ENCODE data around the gene PCGF1. TPM values are rescaled to one million over a fixed set of nuclear protein-coding genes. Genes with fewer than 3 reads are reported as not detected.

The PCGF1 gene
- total and polyA plus RNA-seq, 4 donors, result 3.3 to 12.5 (median 10.9) TPM

- Histone ChIP-seq H3K27ac (ENCODE audit: low read depth in 1 of 2, low read length in 2 of 2) (no peak overlapping the region), H3K4me3 (ENCODE audit: low read depth in 1 of 3, low read length in 3 of 3) (no peak overlapping the region), H3K9ac (ENCODE audit: low read depth in 1 of 2, low read length in 2 of 2) (no peak overlapping the region), H3K27me3 (ENCODE audit: control insufficient read depth in 4 of 4, insufficient read depth in 4 of 4, low read length in 3 of 4) (no peaks in the 10 kb centered on the region), H3K9me3 (ENCODE audit: control insufficient read depth in 4 of 4, low read length in 3 of 4) (no peaks in the 10 kb centered on the region), H3K4me1 (ENCODE audit: control insufficient read depth in 4 of 4, insufficient read depth in 4 of 4, low read length in 3 of 4) (peaks cover 8 to 26% (median 19%) of the 10 kb centered on the region in 4 donors), H3K36me3 (ENCODE audit: control insufficient read depth in 4 of 4, insufficient read depth in 3 of 4, low read depth in 1 of 4, low read length in 3 of 4) (peaks cover 5 to 15% (median 7%) of the 10 kb centered on the region in 4 donors)
- TF ChIP-seq, protein P1, sequence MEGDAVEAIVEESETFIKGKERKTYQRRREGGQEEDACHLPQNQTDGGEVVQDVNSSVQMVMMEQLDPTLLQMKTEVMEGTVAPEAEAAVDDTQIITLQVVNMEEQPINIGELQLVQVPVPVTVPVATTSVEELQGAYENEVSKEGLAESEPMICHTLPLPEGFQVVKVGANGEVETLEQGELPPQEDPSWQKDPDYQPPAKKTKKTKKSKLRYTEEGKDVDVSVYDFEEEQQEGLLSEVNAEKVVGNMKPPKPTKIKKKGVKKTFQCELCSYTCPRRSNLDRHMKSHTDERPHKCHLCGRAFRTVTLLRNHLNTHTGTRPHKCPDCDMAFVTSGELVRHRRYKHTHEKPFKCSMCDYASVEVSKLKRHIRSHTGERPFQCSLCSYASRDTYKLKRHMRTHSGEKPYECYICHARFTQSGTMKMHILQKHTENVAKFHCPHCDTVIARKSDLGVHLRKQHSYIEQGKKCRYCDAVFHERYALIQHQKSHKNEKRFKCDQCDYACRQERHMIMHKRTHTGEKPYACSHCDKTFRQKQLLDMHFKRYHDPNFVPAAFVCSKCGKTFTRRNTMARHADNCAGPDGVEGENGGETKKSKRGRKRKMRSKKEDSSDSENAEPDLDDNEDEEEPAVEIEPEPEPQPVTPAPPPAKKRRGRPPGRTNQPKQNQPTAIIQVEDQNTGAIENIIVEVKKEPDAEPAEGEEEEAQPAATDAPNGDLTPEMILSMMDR (IDR thresholded peaks at IDR 0.05; ENCODE audit: low read depth, low read length, missing input control), result no peak
- TF ChIP-seq GABPA (IDR thresholded peaks at IDR 0.05 in 1 of 2, conservative IDR thresholded peaks at IDR 0.05 in 1 of 2), result no peak
- DNase-seq (ENCODE audit: low spot score), result no peak
- 89% methylated on average over 7 of the region's 7 CpGs for WGBS
Measured at GRCh38 chr2:74531666-74532065, 24.2 kb upstream of the PCGF1 start.

DNA sequence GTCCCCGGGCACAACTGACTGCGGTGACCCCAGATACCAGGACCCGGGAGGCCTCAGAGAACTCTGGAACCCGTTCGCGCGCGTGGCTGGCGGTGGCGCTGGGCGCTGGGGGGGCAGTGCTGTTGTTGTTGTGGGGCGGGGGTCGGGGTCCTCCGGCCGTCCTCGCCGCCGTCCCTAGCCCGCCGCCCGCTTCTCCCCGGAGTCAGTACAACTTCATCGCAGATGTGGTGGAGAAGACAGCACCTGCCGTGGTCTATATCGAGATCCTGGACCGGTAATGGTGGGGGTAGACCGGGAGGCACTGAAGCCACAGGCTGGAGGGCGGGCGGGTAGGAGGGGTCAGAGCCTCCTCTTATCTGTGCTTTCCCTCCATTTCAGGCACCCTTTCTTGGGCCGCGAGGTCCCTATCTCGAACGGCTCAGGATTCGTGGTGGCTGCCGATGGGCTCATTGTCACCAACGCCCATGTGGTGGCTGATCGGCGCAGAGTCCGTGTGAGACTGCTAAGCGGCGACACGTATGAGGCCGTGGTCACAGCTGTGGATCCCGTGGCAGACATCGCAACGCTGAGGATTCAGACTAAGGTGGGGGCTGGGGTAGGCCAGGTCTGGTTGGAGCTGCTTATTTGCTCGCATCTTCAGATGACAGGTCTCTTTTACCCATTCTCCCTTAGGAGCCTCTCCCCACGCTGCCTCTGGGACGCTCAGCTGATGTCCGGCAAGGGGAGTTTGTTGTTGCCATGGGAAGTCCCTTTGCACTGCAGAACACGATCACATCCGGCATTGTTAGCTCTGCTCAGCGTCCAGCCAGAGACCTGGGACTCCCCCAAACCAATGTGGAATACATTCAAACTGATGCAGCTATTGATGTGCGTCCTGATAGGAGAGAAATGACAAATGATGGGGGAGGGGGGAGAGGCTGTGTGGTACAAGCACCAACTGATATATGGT, 23.0 kb upstream of the PCGF1 start:
- TF ChIP-seq, protein P2, sequence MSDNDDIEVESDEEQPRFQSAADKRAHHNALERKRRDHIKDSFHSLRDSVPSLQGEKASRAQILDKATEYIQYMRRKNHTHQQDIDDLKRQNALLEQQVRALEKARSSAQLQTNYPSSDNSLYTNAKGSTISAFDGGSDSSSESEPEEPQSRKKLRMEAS (IDR thresholded peaks at IDR 0.05), result no peak
- TF ChIP-seq YY1 (IDR thresholded peaks at IDR 0.05) (no peak), EGR1 (IDR thresholded peaks at IDR 0.05; ENCODE audit: low read depth in 2 of 2) (no peak), GABPA (IDR thresholded peaks at IDR 0.05 in 1 of 2, conservative IDR thresholded peaks at IDR 0.05 in 1 of 2) (no peak), TAF1 (conservative IDR thresholded peaks at IDR 0.05) (no peak), SP1 (IDR thresholded peaks at IDR 0.05) (no peak)
- TF ChIP-seq, protein P1 (IDR thresholded peaks at IDR 0.05; ENCODE audit: low read depth, low read length, missing input control), result no peak
- peak overlapping the region; percentile 62 to 74 (median 67) for H3K4me3 ChIP-seq (ENCODE audit: low read depth in 1 of 3, low read length in 3 of 3)
- DNase-seq (ENCODE audit: low spot score), result peak; percentile 84
- H3K27me3 ChIP-seq (ENCODE audit: control insufficient read depth in 4 of 4, insufficient read depth in 4 of 4, low read length in 3 of 4), result no peaks in the 10 kb centered on the region
- peak overlapping the region; percentile 15 to 48 for H3K9ac ChIP-seq (ENCODE audit: low read depth in 1 of 2, low read length in 2 of 2)
- peaks cover 9 to 26% (median 17%) of the 10 kb centered on the region in 4 donors for H3K36me3 ChIP-seq (ENCODE audit: control insufficient read depth in 4 of 4, insufficient read depth in 3 of 4, low read depth in 1 of 4, low read length in 3 of 4)
- H3K4me1 ChIP-seq (ENCODE audit: control insufficient read depth in 4 of 4, insufficient read depth in 4 of 4, low read length in 3 of 4), result peaks cover 8 to 26% (median 19%) of the 10 kb centered on the region in 4 donors
- WGBS, result 8% methylated on average over 54 of the region's 54 CpGs
- H3K27ac ChIP-seq (ENCODE audit: low read depth in 1 of 2, low read length in 2 of 2), result peak overlapping the region; percentile 65 to 85
- no peaks in the 10 kb centered on the region for H3K9me3 ChIP-seq (ENCODE audit: control insufficient read depth in 4 of 4, low read length in 3 of 4)

GRCh38 chr2:74529357-74530238, 22.1 kb upstream of the PCGF1 start, which contains the start of the genes AUP1 and HTRA2:
AUP1 (minus strand) TSS chr2:74529706; CDS start chr2:74529629, 77 bp downstream.
HTRA2 (plus strand) TSS chr2:74529933; CDS start chr2:74530007, 74 bp downstream.
- H3K27ac ChIP-seq (ENCODE audit: low read depth in 1 of 2, low read length in 2 of 2), result peak within 1 kb of the TSS; percentile 80 to 85
- WGBS, result under 1% methylated on average over 87 of the region's 87 CpGs
- H3K36me3 ChIP-seq (ENCODE audit: control insufficient read depth in 4 of 4, insufficient read depth in 3 of 4, low read depth in 1 of 4, low read length in 3 of 4), result peaks cover 9 to 26% (median 17%) of the 10 kb centered on the region in 4 donors
- no peaks in the 10 kb centered on the region for H3K9me3 ChIP-seq (ENCODE audit: control insufficient read depth in 4 of 4, low read length in 3 of 4)
- peak within 1 kb of the TSS; percentile 67 to 100 (median 97) for H3K4me3 ChIP-seq (ENCODE audit: low read depth in 1 of 3, low read length in 3 of 3)
- no peaks in the 10 kb centered on the region for H3K27me3 ChIP-seq (ENCODE audit: control insufficient read depth in 4 of 4, insufficient read depth in 4 of 4, low read length in 3 of 4)
- peak within 1 kb of the TSS; percentile 74 to 86 for H3K9ac ChIP-seq (ENCODE audit: low read depth in 1 of 2, low read length in 2 of 2)
- peak; percentile 95 for DNase-seq (ENCODE audit: low spot score)
- peaks cover 8 to 26% (median 19%) of the 10 kb centered on the region in 4 donors for H3K4me1 ChIP-seq (ENCODE audit: control insufficient read depth in 4 of 4, insufficient read depth in 4 of 4, low read length in 3 of 4)
- TF ChIP-seq RXRA (IDR thresholded peaks at IDR 0.05), result peak; percentile 72 to 87
- peak; percentile 69 to 82 for TF ChIP-seq HNF4A (conservative IDR thresholded peaks at IDR 0.05)
- peak; percentile 67 to 68 for TF ChIP-seq RAD21 (IDR thresholded peaks at IDR 0.05)
- TF ChIP-seq EGR1 (IDR thresholded peaks at IDR 0.05; ENCODE audit: low read depth in 2 of 2), result peak; percentile 49 to 65
- TF ChIP-seq SP1 (IDR thresholded peaks at IDR 0.05), result peak; percentile 94
- TF ChIP-seq, protein P1 (IDR thresholded peaks at IDR 0.05; ENCODE audit: low read depth, low read length, missing input control), result no peak
- peak; percentile 62 to 72 for TF ChIP-seq JUND (IDR thresholded peaks at IDR 0.05)
- TF ChIP-seq, protein P2 (IDR thresholded peaks at IDR 0.05), result peak; percentile 93
- TF ChIP-seq ZBTB33 (IDR thresholded peaks at IDR 0.05), result peak; percentile 97
